Mucosa of descending colon (tissue), 3 donors: ENCODE data around the gene KRTAP9-8. TPM values are rescaled to one million over a fixed set of nuclear protein-coding genes. Genes with fewer than 3 reads are reported as not detected.
"Not testable (repeated sequence)": the region's sequence is repeated elsewhere in the genome, so short reads cannot be mapped to it uniquely, and the experiment has no call there.

Experiments
- ATAC-seq: fragments of 200-7000 bp; cut with Tn5 transposase; one replicate; pipeline ENCODE4 v1.9.1; 2020; ENCODE audit warnings: mild to moderate bottlenecking, moderate library complexity
- DNase-seq, 3 donors: peaks; one replicate each; pipeline ENCODE4 v3.0.0-alpha.2; 2020
- H3K36me3 ChIP-seq: fragments of 200-600 bp; one replicate; pipeline ENCODE4 v1.8.0; 2021; ENCODE audit warnings: low read depth, mild to moderate bottlenecking
- H3K4me1 ChIP-seq: fragments of 200-600 bp; one replicate; pipeline ENCODE4 v1.8.0; 2021; ENCODE audit warnings: low read depth, mild to moderate bottlenecking
- H3K4me3 ChIP-seq: fragments of 200-600 bp; one replicate; pipeline ENCODE4 v1.8.0; 2021; ENCODE audit warnings: mild to moderate bottlenecking
- H3K9me3 ChIP-seq: fragments of 200-600 bp; one replicate; pipeline ENCODE4 v1.8.0; 2021; ENCODE audit warnings: mild to moderate bottlenecking
- intact Hi-C, 2 donors: fragments of 100-400 bp; cut with DNase I in 1 of 2; cut with micrococcal nuclease in 1 of 2; formaldehyde crosslinking; loops; one replicate each; pipeline versions ENCODE4 v1.11.0 to v1.11.1; 2022; cut with DNase I, micrococcal nuclease
- long read RNA-seq, 2 donors: library from polyadenylated mRNA; unstranded; transcript quantifications; one replicate each; pipeline ENCODE4 v2.0.0, GENCODE V29; 2019 to 2021
- total RNA-seq, 3 donors: library from RNA; stranded (reverse); fragmentation: NEBNext Ultra II Directional in 2 of 3; extraction: Animal tissue kit (Norgen Biotek cat#: 25700) in 2 of 3; gene quantifications; one replicate each; pipeline versions ENCODE4 v1.2.1 to v1.2.4, GENCODE V29; 2021 to 2023
- TF ChIP-seq, protein P1 (sequence below): fragments of 200-600 bp; IDR thresholded peaks from one replicate; pipeline ENCODE4 v1.8.0; 2022; ENCODE audit warnings: antibody characterized with exemption, mild to moderate bottlenecking
- donor health status: DM: no; HTN: no; CAD: no; lungs with moderate emphysema.
- donor health status: DM: no; HTN: no; CAD: no.
- donor health status: DM: no; HTN: yes; CAD: no.

The KRTAP9-8 gene, protein sequence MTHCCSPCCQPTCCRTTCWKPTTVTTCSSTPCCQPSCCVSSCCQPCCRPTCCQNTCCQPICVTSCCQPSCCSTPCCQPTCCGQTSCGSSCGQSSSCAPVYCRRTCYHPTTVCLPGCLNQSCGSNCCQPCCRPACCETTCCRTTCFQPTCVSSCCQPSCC
- total RNA-seq: not detected
- long read RNA-seq, donor 1: 0 reads
- long read RNA-seq, donor 2: 0 reads

DNA sequence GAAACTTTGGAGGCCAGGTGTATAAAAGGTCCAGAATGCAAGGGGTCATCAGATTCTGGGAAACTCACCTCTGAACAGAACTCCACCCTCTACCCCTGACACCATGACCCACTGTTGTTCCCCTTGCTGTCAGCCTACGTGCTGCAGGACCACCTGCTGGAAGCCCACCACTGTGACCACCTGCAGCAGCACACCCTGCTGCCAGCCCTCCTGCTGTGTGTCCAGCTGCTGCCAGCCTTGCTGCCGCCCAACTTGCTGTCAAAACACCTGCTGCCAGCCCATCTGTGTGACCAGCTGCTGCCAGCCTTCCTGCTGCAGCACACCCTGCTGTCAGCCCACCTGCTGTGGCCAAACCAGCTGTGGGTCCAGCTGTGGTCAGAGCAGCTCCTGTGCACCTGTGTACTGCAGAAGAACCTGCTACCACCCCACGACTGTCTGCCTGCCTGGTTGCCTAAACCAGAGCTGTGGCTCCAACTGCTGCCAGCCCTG is at the start of gene KRTAP9-8:
Gene KRTAP9-8, plus strand, starts transcription at position 51 of the 489 bp plus-strand sequence. Its CDS starts 53 bp downstream, at position 104.
- H3K4me1 ChIP-seq, H3K4me3 ChIP-seq, ATAC-seq, H3K9me3 ChIP-seq, DNase-seq, intact Hi-C loops, H3K36me3 ChIP-seq: not testable (repeated sequence)

DNA sequence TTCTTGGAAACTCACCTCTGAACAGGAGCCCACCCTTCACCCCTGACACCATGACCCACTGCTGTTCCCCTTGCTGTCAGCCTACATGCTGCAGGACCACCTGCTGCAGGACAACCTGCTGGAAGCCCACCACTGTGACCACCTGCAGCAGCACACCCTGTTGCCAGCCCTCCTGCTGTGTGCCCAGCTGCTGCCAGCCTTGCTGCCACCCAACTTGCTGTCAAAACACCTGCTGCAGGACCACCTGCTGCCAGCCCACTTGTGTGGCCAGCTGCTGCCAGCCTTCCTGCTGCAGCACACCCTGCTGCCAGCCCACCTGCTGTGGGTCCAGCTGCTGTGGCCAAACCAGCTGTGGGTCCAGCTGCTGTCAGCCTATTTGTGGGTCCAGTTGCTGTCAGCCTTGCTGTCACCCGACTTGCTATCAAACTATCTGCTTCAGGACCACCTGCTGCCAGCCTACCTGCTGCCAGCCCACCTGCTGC is 47.9 kb upstream of the KRTAP9-8 start, which contains the start of gene KRTAP9-1:
Gene KRTAP9-1, plus strand, starts transcription at position 51 of the 482 bp plus-strand sequence. Its CDS starts 0 bp downstream, at position 51.
- ATAC-seq, H3K36me3 ChIP-seq, H3K9me3 ChIP-seq, H3K4me3 ChIP-seq, H3K4me1 ChIP-seq, intact Hi-C loops, DNase-seq: not testable (repeated sequence)

DNA sequence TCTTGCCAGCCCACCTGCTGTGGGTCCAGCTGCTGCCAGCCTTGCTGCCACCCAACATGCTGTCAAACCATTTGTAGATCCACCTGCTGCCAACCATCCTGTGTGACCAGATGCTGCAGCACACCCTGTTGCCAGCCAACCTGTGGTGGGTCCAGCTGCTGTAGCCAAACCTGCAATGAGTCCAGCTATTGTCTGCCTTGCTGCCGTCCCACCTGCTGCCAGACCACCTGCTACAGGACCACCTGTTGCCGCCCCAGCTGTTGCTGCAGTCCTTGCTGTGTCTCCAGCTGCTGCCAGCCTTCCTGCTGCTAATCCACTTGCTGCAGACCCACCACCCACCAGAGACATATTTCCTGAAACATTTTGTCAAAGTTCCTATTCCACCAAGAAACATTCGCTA is 47.5 kb upstream of the KRTAP9-8 start:
- no peaks in the 10 kb centered on the region for H3K9me3 ChIP-seq
- no peaks in the 10 kb centered on the region for H3K36me3 ChIP-seq
- no peak overlapping the region for H3K4me3 ChIP-seq
- intact Hi-C loops: no loop called here
- DNase-seq (no peak), ATAC-seq (no peak)
- no peaks in the 10 kb centered on the region for H3K4me1 ChIP-seq
- TF ChIP-seq, protein P1, sequence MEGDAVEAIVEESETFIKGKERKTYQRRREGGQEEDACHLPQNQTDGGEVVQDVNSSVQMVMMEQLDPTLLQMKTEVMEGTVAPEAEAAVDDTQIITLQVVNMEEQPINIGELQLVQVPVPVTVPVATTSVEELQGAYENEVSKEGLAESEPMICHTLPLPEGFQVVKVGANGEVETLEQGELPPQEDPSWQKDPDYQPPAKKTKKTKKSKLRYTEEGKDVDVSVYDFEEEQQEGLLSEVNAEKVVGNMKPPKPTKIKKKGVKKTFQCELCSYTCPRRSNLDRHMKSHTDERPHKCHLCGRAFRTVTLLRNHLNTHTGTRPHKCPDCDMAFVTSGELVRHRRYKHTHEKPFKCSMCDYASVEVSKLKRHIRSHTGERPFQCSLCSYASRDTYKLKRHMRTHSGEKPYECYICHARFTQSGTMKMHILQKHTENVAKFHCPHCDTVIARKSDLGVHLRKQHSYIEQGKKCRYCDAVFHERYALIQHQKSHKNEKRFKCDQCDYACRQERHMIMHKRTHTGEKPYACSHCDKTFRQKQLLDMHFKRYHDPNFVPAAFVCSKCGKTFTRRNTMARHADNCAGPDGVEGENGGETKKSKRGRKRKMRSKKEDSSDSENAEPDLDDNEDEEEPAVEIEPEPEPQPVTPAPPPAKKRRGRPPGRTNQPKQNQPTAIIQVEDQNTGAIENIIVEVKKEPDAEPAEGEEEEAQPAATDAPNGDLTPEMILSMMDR: no peak

DNA sequence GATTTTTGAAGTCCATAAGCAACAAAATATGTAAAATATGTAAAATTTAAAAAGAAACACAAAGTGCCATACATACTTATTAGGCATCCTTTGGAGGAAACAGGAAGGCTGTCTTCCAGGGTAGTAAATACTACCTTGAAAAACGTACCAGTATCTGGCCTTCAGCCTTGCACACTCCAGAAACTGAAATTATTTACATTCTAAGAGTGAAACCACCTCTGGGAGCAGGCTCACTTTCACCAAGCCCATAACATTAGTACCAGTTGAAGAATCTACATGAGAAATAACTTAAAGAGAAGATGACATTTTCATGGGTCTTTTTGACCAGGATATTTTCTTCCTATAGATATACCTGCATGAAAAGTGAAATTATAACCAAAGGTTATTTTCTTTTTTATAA is 41.7 kb upstream of the KRTAP9-8 start:
- DNase-seq (no peak), ATAC-seq (no peak)
- no peaks in the 10 kb centered on the region for H3K9me3 ChIP-seq
- intact Hi-C loops: no loop called here
- peaks cover 8% of the 10 kb centered on the region for H3K4me1 ChIP-seq
- H3K36me3 ChIP-seq: no peaks in the 10 kb centered on the region
- TF ChIP-seq, protein P1: no peak
- no peak overlapping the region for H3K4me3 ChIP-seq

DNA sequence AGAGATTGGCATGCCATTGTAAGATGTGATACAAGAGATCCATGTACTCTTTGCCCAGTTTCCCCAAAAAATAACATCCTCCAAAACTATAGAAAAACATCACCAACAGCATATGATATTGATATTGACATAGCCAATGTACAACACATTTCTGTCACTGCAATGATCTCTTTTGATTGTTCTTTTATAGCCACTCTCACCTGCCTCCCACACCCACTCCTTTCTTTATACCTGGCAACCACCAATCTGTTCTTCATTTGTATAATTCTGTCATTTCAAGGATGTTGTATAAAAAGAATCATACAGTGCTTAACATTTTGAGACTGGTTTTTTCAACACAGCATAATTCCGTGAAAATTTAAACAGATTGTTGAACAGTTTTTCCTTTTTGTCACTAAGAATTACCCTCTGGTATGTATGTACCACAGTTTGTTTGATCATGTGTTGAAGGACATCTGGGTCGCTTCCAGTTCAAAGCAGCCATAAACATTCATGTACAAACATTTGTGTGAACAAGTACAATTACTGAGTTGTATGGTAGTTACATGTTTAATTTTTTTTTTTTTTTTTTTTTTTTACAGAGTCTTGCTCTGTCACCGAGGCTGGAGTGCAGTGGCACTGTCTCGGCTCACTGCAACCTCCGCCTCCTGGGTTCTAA is 38.2 kb upstream of the KRTAP9-8 start:
- intact Hi-C loops: no loop called here
- TF ChIP-seq, protein P1: no peak
- peak in 1 of 3 donors; percentile 66 for DNase-seq
- H3K4me1 ChIP-seq: peaks cover 8% of the 10 kb centered on the region
- no peaks in the 10 kb centered on the region for H3K36me3 ChIP-seq
- no peak overlapping the region for H3K4me3 ChIP-seq
- H3K9me3 ChIP-seq: no peaks in the 10 kb centered on the region
- peak; percentile 85 for ATAC-seq

DNA sequence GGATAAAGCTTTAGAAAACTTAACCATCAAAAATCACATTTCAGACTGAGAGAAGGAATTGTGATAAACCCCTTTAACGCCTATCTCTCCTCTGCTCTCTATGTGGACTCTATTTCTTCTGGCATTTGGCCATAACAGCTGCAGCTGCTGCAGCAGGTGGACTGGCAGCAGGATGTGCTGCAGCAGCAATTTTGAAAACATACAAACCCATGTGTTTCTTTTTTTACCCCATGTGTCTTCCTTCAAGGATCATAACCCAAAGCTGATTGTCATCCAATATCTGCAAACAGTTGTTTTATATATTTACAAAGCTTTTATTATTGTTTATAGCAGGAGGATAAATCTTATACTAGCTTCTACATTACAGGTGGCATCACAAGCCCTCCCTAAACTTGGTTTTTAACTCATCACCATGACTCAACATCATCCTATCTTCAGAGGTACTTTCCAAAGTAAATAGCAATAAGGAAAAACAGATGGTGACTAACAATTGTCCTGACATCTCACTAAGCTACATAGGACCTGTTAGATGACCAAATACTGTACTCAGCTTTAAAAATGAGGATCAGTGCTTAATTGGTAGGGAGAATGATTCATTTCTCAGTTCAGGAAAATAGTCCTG is 25.8 kb upstream of the KRTAP9-8 start:
- no peaks in the 10 kb centered on the region for H3K36me3 ChIP-seq
- DNase-seq (peak in 2 of 3 donors; percentile 44 to 59), ATAC-seq (peak; percentile 80)
- TF ChIP-seq, protein P1: no peak
- intact Hi-C loops: no loop called here
- no peak overlapping the region for H3K4me3 ChIP-seq
- no peaks in the 10 kb centered on the region for H3K9me3 ChIP-seq
- no peaks in the 10 kb centered on the region for H3K4me1 ChIP-seq
